IgD-negative memory B cell (primary cell): ENCODE results near the gene DNAJA4. TPM values are rescaled to one million over a fixed set of nuclear protein-coding genes. Genes with fewer than 3 reads are reported as not detected.

Experiments
- H3K27ac Mint-ChIP-seq, 3 donors: one replicate each; pipeline ENCODE4 v1.8.0; 2020 to 2022; ENCODE audit warnings: mild to moderate bottlenecking in 3 of 3, mixed read lengths in 3 of 3, moderate library complexity in 1 of 3
- H3K27me3 Mint-ChIP-seq: one replicate; pipeline ENCODE4 v1.8.0; 2021; ENCODE audit warnings: mixed read lengths
- H3K36me3 Mint-ChIP-seq: one replicate; pipeline ENCODE4 v1.8.0; 2020; ENCODE audit warnings: mild to moderate bottlenecking, mixed read lengths
- H3K4me1 Mint-ChIP-seq, 3 donors: one replicate each; pipeline ENCODE4 v1.8.0; 2020 to 2022; ENCODE audit warnings: mixed read lengths in 3 of 3, mild to moderate bottlenecking in 1 of 3
- H3K4me3 Mint-ChIP-seq, 4 donors: one replicate each; pipeline ENCODE4 v1.8.0; 2020 to 2022; ENCODE audit warnings: mild to moderate bottlenecking in 4 of 4, mixed read lengths in 4 of 4, moderate library complexity in 3 of 4
- H3K9me3 Mint-ChIP-seq, 3 donors: one replicate each; pipeline ENCODE4 v1.8.0; 2020 to 2021; ENCODE audit warnings: mixed read lengths in 3 of 3, mild to moderate bottlenecking in 1 of 3
- polyA plus RNA-seq: library from polyadenylated mRNA; unstranded; fragments of 300-500 nt; fragmentation: Illumina TruSeq; gene quantifications from one replicate; pipeline ENCODE4 v1.2.3, GENCODE V29; 2021

The DNAJA4 gene
- polyA plus RNA-seq, 1 donor from 2014 or later: 4.7 TPM

GRCh38 chr15:78282324-78282723 is 18.0 kb downstream of the DNAJA4 start:
- Mint-ChIP-seq H3K4me3 (no peak overlapping the region), H3K9me3 (no peaks in the 10 kb centered on the region), H3K4me1 (peaks cover 0 to 2% (median 0%) of the 10 kb centered on the region in 3 donors), H3K27me3 (no peaks in the 10 kb centered on the region), H3K27ac (no peak overlapping the region), H3K36me3 (peaks cover 1% of the 10 kb centered on the region)

- peaks cover 3% of the 10 kb centered on the region for H3K36me3 Mint-ChIP-seq
- no peak overlapping the region for H3K4me3 Mint-ChIP-seq
- peak overlapping the region in 1 of 3 donors; percentile 29 for H3K27ac Mint-ChIP-seq
- peaks cover 0 to 2% (median 0%) of the 10 kb centered on the region in 3 donors for H3K4me1 Mint-ChIP-seq
- no peaks in the 10 kb centered on the region for H3K9me3 Mint-ChIP-seq
- H3K27me3 Mint-ChIP-seq: no peaks in the 10 kb centered on the region
Measured at GRCh38 chr15:78284758-78285157, 20.4 kb downstream of the DNAJA4 start.

GRCh38 chr15:78290222-78290621 is 25.9 kb downstream of the DNAJA4 start:
- Mint-ChIP-seq H3K36me3 (peaks cover 5% of the 10 kb centered on the region), H3K4me1 (peaks cover 0 to 5% (median 4%) of the 10 kb centered on the region in 3 donors), H3K4me3 (no peak overlapping the region), H3K27me3 (no peaks in the 10 kb centered on the region), H3K27ac (no peak overlapping the region), H3K9me3 (no peaks in the 10 kb centered on the region)

GRCh38 chr15:78291052-78291451 is 26.7 kb downstream of the DNAJA4 start:
- H3K36me3 Mint-ChIP-seq: peaks cover 5% of the 10 kb centered on the region

DNA sequence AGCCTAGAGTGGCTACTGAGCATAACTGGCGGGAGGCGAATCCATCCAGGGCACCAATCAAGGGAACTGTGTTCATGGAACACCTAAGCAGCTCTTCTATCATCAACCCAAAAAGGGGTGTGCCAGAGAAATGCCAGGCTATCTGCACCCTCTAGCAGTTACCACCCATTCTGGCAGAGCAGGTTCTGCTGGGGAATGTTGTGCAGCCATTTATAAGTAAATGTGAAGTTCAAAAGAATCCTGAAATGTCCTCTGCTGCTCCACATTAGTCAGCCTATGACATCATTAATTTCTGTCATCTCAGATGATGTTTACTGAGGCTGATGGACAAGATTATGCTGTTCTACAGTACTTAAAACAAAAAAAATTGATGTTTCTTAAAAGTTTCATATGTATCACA is 27.3 kb downstream of the DNAJA4 start:
- Mint-ChIP-seq H3K9me3 (no peaks in the 10 kb centered on the region), H3K27me3 (no peaks in the 10 kb centered on the region), H3K36me3 (peaks cover 5% of the 10 kb centered on the region), H3K27ac (peak overlapping the region in 1 of 3 donors; percentile 23), H3K4me1 (peaks cover 0 to 5% (median 5%) of the 10 kb centered on the region in 3 donors), H3K4me3 (no peak overlapping the region)

More at GRCh38 chr15:78291052-78291451, 26.7 kb downstream of the DNAJA4 start:
- Mint-ChIP-seq H3K4me1 (peaks cover 0 to 5% (median 5%) of the 10 kb centered on the region in 3 donors), H3K27me3 (no peaks in the 10 kb centered on the region), H3K27ac (peak overlapping the region in 1 of 3 donors; percentile 23), H3K9me3 (no peaks in the 10 kb centered on the region), H3K4me3 (no peak overlapping the region)

DNA sequence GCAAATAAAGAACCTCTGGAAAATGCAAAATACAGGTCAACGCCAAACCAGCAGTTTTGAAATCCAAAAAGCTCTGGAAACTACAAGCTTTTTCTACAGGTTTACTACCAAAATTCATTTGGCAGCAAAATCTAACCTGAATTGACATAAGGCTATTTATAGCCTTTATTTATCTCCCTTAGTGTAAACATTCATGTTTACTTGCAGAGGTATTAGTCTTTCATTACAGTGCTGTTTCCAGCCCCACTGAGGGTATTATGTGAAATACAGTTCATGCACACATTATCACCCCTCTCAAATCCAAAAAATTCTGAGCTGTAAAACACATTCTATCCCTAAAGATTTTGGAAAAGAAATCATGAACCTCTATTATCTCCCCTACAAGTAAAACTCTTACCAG is 27.9 kb downstream of the DNAJA4 start:
- Mint-ChIP-seq H3K36me3 (peaks cover 5% of the 10 kb centered on the region), H3K4me1 (peaks cover 2 to 5% (median 5%) of the 10 kb centered on the region in 3 donors), H3K27me3 (no peaks in the 10 kb centered on the region), H3K4me3 (no peak overlapping the region), H3K27ac (no peak overlapping the region), H3K9me3 (no peaks in the 10 kb centered on the region)

DNA sequence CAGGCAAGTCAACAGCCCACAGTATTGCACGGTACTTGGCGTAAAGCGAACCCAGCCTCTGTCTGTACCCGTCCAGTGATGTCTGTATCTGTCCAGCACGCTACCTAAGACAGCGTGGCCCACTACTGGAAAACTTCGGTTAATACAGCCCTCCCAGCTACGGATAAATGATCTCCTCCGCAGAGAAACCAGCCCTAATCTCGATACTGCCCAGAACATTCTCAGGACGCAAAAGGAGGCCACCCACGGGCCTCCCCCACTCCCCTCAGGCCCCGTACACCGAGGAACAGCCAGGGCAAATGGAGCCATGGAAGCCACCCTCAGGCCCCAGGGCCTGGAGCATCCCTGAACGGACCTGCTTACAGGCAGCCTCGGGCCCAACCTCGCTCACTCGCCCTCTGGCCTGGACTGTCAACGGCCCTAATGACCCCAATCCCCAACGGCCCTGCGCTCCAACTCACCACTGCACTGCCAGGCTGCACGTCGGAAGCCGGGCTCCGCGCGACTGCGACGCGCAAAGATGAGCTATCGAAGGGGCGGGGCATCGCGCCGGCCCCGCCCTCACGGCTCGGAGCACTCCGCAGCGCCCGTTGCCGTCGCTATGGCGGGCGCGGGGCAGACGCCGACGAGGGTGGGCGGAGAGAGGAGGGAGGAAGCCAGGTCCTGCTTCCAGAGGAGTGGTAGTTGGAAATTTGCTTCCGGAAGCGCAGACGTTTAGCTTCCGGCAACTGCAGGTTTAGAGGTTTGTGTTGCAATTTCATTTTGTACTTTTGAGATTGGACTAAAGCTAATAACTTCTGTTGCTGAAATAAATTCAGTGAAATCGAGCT is 35.0 kb downstream of the DNAJA4 start, which contains the start of gene SKIC8:
Gene SKIC8, minus strand, starts transcription at position 509 of the 830 bp plus-strand sequence. CDS start 3,923 bp downstream, outside the sequence.
- Mint-ChIP-seq H3K9me3 (no peaks in the 10 kb centered on the region), H3K27me3 (no peaks in the 10 kb centered on the region), H3K4me3 (peak within 1 kb of the TSS; percentile 94 to 99 (median 96)), H3K27ac (peak within 1 kb of the TSS; percentile 32 to 97 (median 88)), H3K4me1 (peaks cover 15 to 20% (median 18%) of the 10 kb centered on the region in 3 donors), H3K36me3 (no peaks in the 10 kb centered on the region)

DNA sequence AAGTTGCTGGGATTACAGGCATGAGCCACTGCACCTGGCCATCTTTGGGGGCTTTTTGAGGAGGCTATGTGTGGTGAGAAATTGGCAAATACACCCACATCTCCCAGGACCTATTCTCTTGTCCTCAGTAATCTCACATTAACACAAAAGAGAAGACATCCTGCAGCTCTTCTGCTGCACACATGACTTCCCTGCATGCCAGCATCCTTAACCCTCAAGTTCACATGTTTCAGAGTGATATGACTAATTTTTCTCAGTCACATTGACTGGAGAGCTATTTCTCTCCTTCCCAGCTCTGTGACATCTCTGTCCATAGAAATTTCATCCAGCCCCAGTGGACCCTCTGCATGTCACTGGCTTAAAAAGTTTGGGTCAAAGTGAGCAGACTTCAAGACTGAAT is 37.0 kb downstream of the DNAJA4 start:
- Mint-ChIP-seq H3K9me3 (no peaks in the 10 kb centered on the region), H3K36me3 (no peaks in the 10 kb centered on the region), H3K27me3 (peaks cover 3% of the 10 kb centered on the region), H3K27ac (no peak overlapping the region), H3K4me1 (peaks cover 9 to 18% (median 15%) of the 10 kb centered on the region in 3 donors), H3K4me3 (peak overlapping the region in 3 of 4 donors; percentile 46 to 88 (median 49))

DNA sequence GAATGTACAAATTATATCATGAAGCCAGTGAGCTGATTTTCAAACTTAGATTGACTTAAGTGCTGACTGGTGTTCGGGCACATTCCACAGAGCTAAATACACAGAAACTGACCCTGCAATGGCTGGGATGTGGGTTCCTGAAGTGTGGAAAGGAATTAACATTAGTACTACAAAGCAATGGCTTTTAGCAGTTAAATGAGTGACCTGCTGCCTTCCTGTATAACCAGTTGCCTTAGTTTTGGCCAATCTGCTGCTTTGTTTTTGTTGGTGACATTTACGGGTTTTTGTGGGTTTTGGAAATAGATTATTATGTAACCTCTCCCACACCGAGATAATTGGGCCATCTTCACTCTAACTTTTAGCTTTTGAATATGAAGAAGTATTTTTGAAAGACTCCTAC is 37.5 kb downstream of the DNAJA4 start:
- no peaks in the 10 kb centered on the region for H3K36me3 Mint-ChIP-seq
- H3K9me3 Mint-ChIP-seq: no peaks in the 10 kb centered on the region
- H3K4me1 Mint-ChIP-seq: peaks cover 9 to 18% (median 15%) of the 10 kb centered on the region in 3 donors
- peaks cover 3% of the 10 kb centered on the region for H3K27me3 Mint-ChIP-seq
- no peak overlapping the region for H3K27ac Mint-ChIP-seq
- peak overlapping the region in 2 of 4 donors; percentile 1 to 88 for H3K4me3 Mint-ChIP-seq

GRCh38 chr15:78302579-78303312 is 38.4 kb downstream of the DNAJA4 start:
- Mint-ChIP-seq H3K27ac (no peak overlapping the region), H3K27me3 (peaks cover 3% of the 10 kb centered on the region), H3K36me3 (no peaks in the 10 kb centered on the region), H3K4me3 (no peak overlapping the region), H3K9me3 (no peaks in the 10 kb centered on the region), H3K4me1 (peaks cover 9 to 16% (median 15%) of the 10 kb centered on the region in 3 donors)

DNA sequence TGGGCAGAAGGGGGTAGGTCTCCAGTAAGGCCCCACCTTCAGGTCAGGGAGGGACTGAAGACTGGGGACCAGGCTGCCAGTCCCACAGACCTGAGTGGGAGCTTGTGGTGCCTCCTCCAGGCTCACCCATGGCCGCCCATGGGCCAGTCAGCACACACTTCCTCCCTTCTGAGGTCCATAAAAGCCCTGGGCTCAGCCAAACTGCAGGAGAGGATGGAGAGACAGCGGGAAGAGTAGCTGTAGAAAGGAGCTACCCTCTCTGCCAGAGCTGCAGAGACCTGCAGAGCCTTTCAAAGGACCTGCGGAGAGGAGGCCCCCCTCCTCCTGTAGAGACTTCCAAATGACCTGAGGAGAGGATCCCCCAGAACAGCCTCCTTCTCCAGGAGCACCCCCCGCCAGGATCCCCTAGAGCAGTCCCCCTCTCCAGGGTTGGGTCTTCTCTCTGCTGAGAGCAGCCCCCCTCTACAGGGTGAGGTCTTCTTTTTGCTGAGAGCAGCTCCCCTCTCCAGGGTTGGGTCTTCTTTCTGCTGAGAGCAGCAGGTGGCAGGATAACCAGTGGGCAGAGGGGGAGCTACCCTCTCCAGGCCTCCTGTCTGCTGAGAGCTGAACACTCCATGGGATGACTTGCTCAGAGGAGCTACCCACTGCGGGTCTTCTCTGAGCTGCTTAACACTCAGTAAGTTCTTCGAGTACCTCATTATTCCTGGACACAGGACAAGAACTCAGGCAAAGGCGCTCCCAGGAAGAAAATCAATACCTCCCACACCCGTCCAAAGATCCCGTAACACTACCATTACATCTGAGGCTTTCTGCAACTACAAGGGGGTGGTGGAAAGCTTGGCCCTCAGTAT is 40.1 kb downstream of the DNAJA4 start:
- Mint-ChIP-seq H3K27me3 (peaks cover 8% of the 10 kb centered on the region), H3K27ac (no peak overlapping the region), H3K4me1 (peaks cover 3 to 8% (median 3%) of the 10 kb centered on the region in 3 donors), H3K4me3 (peak overlapping the region in 1 of 4 donors; percentile 32), H3K9me3 (no peaks in the 10 kb centered on the region), H3K36me3 (no peaks in the 10 kb centered on the region)

- Mint-ChIP-seq H3K27me3 (peaks cover 8% of the 10 kb centered on the region), H3K9me3 (no peaks in the 10 kb centered on the region), H3K27ac (no peak overlapping the region), H3K4me1 (peaks cover 0 to 4% (median 0%) of the 10 kb centered on the region in 3 donors), H3K36me3 (no peaks in the 10 kb centered on the region), H3K4me3 (no peak overlapping the region)
Measured at GRCh38 chr15:78306176-78306774, 41.9 kb downstream of the DNAJA4 start.

GRCh38 chr15:78307976-78308375 is 43.6 kb downstream of the DNAJA4 start:
- Mint-ChIP-seq H3K4me1 (no peaks in the 10 kb centered on the region), H3K36me3 (no peaks in the 10 kb centered on the region), H3K27me3 (peaks cover 9% of the 10 kb centered on the region), H3K27ac (no peak overlapping the region), H3K9me3 (no peaks in the 10 kb centered on the region), H3K4me3 (no peak overlapping the region)

DNA sequence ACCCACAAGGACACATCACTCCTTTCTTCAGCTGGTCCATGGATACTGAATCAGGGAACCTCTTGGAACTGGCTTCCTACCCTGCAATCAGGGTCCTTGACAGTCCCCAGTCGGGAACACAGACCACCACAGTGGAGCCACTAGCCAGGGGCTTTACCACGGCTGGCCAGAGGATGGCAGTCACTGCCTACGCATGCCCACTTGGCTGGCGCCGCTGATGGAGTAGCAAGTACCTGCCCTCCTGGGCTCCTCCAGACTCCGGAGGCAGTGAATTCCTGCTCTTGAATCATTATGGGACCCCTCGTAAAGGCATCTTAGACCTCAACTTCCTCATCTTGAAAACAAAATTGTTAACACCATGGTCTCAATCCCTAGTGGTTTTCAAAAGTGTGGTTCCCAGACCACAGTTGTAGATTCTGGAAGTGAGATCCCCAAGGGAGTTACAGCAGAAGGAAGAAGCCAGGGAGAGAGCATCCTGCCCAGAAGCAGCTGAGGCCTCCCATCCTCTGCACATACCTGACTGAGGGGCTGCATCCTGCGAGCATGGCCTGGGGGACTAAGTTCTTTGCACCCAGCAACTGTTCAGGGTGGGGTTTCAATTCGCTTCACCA is 44.2 kb downstream of the DNAJA4 start:
- Mint-ChIP-seq H3K27ac (no peak overlapping the region), H3K36me3 (no peaks in the 10 kb centered on the region), H3K4me3 (no peak overlapping the region), H3K9me3 (no peaks in the 10 kb centered on the region), H3K4me1 (no peaks in the 10 kb centered on the region), H3K27me3 (peaks cover 12% of the 10 kb centered on the region)
